Activated CD4-positive, alpha-beta T cell treated with anti-CD3 and anti-CD28 coated beads, Interleukin-2, amount 10 ng/mL, durations not matched to agents 24 days and 14 days (primary cell): ENCODE data around the gene LUM. TPM values are rescaled to one million over a fixed set of nuclear protein-coding genes. Genes with fewer than 3 reads are reported as not detected.
"Not testable (repeated sequence)": the region's sequence is repeated elsewhere in the genome, so short reads cannot be mapped to it uniquely, and the experiment has no call there.

Source experiments
- DNase-seq: peaks from one replicate; pipeline ENCODE4 v3.0.0; 2022
- H3K27ac Mint-ChIP-seq: one replicate; pipeline ENCODE4 v1.8.0; 2022; ENCODE audit warnings: mild to moderate bottlenecking, mixed read lengths
- H3K27me3 Mint-ChIP-seq: one replicate; pipeline ENCODE4 v1.8.0; 2022; ENCODE audit warnings: mixed read lengths
- H3K36me3 Mint-ChIP-seq: one replicate; pipeline ENCODE4 v1.8.0; 2022; ENCODE audit warnings: low read depth, mild to moderate bottlenecking, mixed read lengths
- H3K4me1 Mint-ChIP-seq: one replicate; pipeline ENCODE4 v1.8.0; 2021; ENCODE audit warnings: mixed read lengths
- H3K4me3 Mint-ChIP-seq: one replicate; pipeline ENCODE4 v1.8.0; 2022; ENCODE audit warnings: mild to moderate bottlenecking, moderate library complexity, mixed read lengths
- H3K9me3 Mint-ChIP-seq: one replicate; pipeline ENCODE4 v1.8.0; 2021; ENCODE audit warnings: mixed read lengths
- intact Hi-C: fragments of 100-400 bp; cut with micrococcal nuclease; formaldehyde crosslinking; loops from one replicate; pipeline ENCODE4 v1.15.1; 2023
- total RNA-seq: library from RNA; stranded (reverse); gene quantifications from 2 replicates; pipeline ENCODE4 v1.2.3, GENCODE V29; 2022

LUM gene
- total RNA-seq, 1 donor from 2014 or later = not detected

- H3K27ac Mint-ChIP-seq = no peak overlapping the region
- no peak for DNase-seq
- no peaks in the 10 kb centered on the region for H3K36me3 Mint-ChIP-seq
- intact Hi-C loops = no loop called here
- H3K27me3 Mint-ChIP-seq = peaks cover 2% of the 10 kb centered on the region
- H3K9me3 Mint-ChIP-seq = no peaks in the 10 kb centered on the region
- H3K4me3 Mint-ChIP-seq = no peak overlapping the region
- no peaks in the 10 kb centered on the region for H3K4me1 Mint-ChIP-seq
These were observed 8.2 kb downstream of the LUM start for GRCh38 chr12:91103101-91103500.

- intact Hi-C loops = no loop called here
- Mint-ChIP-seq H3K27me3 (peaks cover 2% of the 10 kb centered on the region), H3K27ac (no peak overlapping the region), H3K9me3 (no peaks in the 10 kb centered on the region), H3K36me3 (no peaks in the 10 kb centered on the region), H3K4me1 (no peaks in the 10 kb centered on the region), H3K4me3 (no peak overlapping the region)
- DNase-seq = no peak
These were observed 10.4 kb downstream of the LUM start for GRCh38 chr12:91100906-91101305.

GRCh38 chr12:91099836-91100235 is 11.5 kb downstream of the LUM start:
- no peak overlapping the region for H3K4me3 Mint-ChIP-seq
- intact Hi-C loops = no loop called here

DNA sequence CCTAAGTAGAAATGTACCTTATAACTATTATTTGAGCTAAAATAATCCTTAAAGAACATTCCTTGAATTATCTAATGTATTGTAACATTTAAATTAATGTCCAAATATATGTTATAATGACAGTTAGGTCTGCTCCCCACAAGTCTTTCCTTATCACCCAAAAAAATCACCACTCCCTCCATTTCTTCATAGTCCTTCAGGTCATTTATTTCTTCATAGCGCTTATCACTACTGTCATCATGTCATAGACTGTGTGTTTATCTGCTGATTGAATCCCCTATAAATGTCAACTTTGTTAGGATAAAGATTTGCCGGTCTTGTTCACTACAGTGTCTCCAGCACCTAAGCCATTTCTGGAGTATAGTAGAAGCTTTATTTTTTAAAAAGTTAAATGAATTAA is 12.0 kb downstream of the LUM start:
- no peak overlapping the region for H3K27ac Mint-ChIP-seq
- no peaks in the 10 kb centered on the region for H3K9me3 Mint-ChIP-seq
- H3K4me1 Mint-ChIP-seq = no peaks in the 10 kb centered on the region

More at GRCh38 chr12:91099836-91100235, 11.5 kb downstream of the LUM start:
- H3K36me3 Mint-ChIP-seq = no peaks in the 10 kb centered on the region
- H3K27ac Mint-ChIP-seq = no peak overlapping the region
- H3K4me1 Mint-ChIP-seq = no peaks in the 10 kb centered on the region
- DNase-seq = no peak
- H3K9me3 Mint-ChIP-seq = no peaks in the 10 kb centered on the region
- peaks cover 2% of the 10 kb centered on the region for H3K27me3 Mint-ChIP-seq

DNA sequence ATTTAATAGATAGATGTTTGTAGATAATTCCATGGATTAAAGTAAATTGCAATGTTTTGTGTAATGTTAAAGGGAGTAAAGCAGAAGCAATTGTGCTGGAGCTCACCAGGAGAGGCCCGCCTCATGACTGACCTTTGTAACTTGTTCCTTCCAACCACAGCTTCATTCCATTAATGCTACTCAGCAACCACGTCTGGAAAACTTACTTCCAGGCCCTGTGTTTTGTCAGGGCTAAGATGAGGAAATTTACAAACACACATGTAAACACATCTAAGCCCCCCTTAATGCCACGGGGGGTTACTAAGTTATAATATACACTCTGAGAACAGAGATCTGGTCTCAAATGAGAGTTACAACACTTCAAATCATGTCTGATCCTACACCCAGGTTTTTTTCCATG is 12.4 kb downstream of the LUM start:
- H3K4me3 Mint-ChIP-seq = no peak overlapping the region
- no peak overlapping the region for H3K27ac Mint-ChIP-seq
- H3K36me3 Mint-ChIP-seq = no peaks in the 10 kb centered on the region
- intact Hi-C loops = no loop called here
- DNase-seq = no peak
- no peaks in the 10 kb centered on the region for H3K4me1 Mint-ChIP-seq
- H3K9me3 Mint-ChIP-seq = no peaks in the 10 kb centered on the region
- H3K27me3 Mint-ChIP-seq = peaks cover 2% of the 10 kb centered on the region

More for the DNA sequence above, 12.0 kb downstream of the LUM start:
- Mint-ChIP-seq H3K4me3 (no peak overlapping the region), H3K36me3 (no peaks in the 10 kb centered on the region), H3K27me3 (peaks cover 2% of the 10 kb centered on the region)
- intact Hi-C loops = no loop called here
- DNase-seq = no peak

DNA sequence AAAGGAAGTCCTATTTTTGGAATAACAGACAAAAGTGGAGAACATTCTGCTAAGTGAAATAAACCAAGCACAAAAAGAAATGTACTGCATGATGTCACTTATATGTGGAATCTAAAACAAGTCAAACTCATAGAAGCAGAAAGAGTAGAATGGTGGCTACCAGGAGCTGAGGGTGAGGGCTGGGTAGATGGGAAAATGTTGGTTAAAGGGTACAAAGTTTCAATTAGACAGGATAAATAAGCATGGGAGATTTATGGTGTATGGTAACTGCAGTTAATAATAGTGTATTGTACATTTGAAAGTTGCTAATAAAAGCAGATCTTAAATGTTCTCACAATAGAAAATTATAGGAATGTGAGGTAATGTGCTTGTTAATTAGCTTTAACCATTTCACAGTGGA is 12.8 kb downstream of the LUM start:
- intact Hi-C loops = no loop called here
- Mint-ChIP-seq H3K9me3 (no peaks in the 10 kb centered on the region), H3K36me3 (no peaks in the 10 kb centered on the region), H3K4me1 (no peaks in the 10 kb centered on the region), H3K4me3 (no peak overlapping the region), H3K27ac (no peak overlapping the region), H3K27me3 (peaks cover 2% of the 10 kb centered on the region)
- no peak for DNase-seq

GRCh38 chr12:91094957-91095356 is 16.3 kb downstream of the LUM start:
- intact Hi-C loops = no loop called here
- DNase-seq = no peak
- Mint-ChIP-seq H3K4me1 (no peaks in the 10 kb centered on the region), H3K36me3 (no peaks in the 10 kb centered on the region), H3K27me3 (peaks cover 2% of the 10 kb centered on the region), H3K27ac (no peak overlapping the region), H3K9me3 (peaks cover 9% of the 10 kb centered on the region), H3K4me3 (no peak overlapping the region)

DNA sequence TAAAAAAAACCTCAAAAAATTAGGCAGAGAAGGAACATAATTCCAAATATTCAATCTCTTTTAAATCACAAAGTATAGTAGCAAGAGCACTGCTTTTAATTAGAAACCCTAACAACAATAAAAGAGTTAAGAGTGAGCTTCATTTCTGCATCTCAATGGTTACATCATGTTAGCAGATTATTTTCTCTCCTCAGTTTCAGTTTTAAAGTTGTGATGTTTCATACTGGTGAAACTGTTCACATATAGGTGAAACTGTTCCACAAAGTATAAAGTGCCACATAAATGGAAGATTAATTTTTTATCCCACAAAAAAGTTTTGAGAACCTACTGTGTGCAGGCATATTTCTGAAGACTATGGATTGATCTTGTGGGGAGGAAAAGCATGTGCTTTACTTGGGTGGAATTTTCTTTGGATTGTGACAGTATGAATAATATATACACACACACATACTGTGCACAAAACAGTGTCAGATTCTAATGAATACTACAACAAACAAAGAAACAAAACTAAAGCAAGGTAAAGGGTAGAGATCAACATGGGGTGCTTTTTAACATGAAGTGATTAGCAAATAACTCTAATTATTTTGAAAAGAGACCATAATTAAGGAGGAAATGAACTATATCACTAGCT is 17.1 kb downstream of the LUM start:
- Mint-ChIP-seq H3K27me3 (peaks cover 2% of the 10 kb centered on the region), H3K27ac (no peak overlapping the region), H3K4me3 (no peak overlapping the region), H3K36me3 (no peaks in the 10 kb centered on the region), H3K4me1 (no peaks in the 10 kb centered on the region), H3K9me3 (peaks cover 11% of the 10 kb centered on the region)
- intact Hi-C loops = no loop called here
- no peak for DNase-seq

DNA sequence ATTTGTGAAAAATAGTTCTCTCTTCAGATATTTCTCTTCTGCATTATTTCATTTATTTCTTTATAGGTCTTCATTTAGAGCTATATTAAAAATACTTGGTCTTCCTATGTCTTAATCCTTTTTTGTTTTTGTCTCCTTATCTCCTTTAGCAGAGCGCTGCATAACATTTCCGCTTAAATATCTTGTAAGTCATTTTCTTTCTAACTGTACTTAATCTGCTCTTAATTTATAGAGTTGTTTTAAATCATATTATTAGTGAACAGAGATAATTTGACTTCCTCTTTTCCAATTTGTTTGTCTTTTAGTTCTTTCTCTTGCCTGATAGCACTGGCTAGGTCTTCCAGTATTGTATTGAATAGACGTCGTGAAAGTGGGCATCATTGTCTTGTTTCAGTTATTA is 18.0 kb downstream of the LUM start:
- intact Hi-C loops = no loop called here
- DNase-seq = no peak
- Mint-ChIP-seq H3K27me3 (peaks cover under 1% of the 10 kb centered on the region), H3K9me3 (peaks cover 11% of the 10 kb centered on the region), H3K4me3 (no peak overlapping the region), H3K4me1 (no peaks in the 10 kb centered on the region), H3K36me3 (no peaks in the 10 kb centered on the region), H3K27ac (no peak overlapping the region)

DNA sequence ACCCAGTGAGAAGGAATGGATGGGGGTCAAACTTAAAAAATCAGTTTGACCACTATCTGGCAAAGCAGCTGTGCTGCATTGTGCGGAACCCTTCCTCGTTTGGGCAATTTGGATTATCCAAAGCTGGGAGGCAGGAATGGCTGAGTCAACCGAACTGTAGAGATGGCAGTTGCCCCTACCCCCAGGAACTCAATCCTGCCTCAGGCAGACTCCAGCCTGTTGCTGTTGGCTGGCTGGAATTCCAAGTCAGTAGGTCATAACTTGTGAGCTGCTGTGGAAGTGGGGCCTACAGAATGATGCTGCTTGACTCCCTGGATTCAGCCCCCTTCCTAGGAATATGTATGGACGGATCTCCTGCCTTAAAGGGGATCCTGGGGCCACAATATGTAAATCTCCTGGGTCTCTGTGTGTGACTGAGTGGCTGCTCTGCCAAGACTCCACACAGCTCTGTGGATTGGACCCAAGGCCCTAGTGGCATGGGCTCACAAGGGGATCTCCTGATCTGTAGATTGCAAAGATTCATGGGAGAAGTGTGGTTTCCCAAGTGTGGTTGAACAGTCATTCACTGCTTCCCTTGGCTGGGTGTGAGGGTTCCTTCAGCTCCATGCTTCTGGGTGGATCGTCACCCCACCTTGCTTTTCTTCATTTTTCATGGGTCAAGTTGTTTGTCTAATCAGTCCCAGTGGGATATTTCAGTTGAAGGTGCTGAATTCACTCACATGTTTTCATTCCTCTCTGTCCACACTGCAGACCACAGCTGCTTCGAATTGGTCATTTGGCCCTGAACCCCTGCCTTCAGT is 19.2 kb downstream of the LUM start:
- H3K27ac Mint-ChIP-seq = no peak overlapping the region
- no peaks in the 10 kb centered on the region for H3K36me3 Mint-ChIP-seq
- H3K4me1 Mint-ChIP-seq = no peaks in the 10 kb centered on the region
- DNase-seq = no peak
- peaks cover 15% of the 10 kb centered on the region for H3K9me3 Mint-ChIP-seq
- H3K27me3 Mint-ChIP-seq = no peaks in the 10 kb centered on the region
- intact Hi-C loops = no loop called here
- no peak overlapping the region for H3K4me3 Mint-ChIP-seq

GRCh38 chr12:91089953-91090352 is 21.3 kb downstream of the LUM start:
- DNase-seq, H3K4me1 Mint-ChIP-seq, H3K4me3 Mint-ChIP-seq, intact Hi-C loops, H3K36me3 Mint-ChIP-seq, H3K27me3 Mint-ChIP-seq, H3K27ac Mint-ChIP-seq: not testable (repeated sequence)
- H3K9me3 Mint-ChIP-seq = peaks cover 15% of the 10 kb centered on the region

- no peak overlapping the region for H3K4me3 Mint-ChIP-seq
- H3K27ac Mint-ChIP-seq = no peak overlapping the region
- intact Hi-C loops = no loop called here
- DNase-seq = no peak
- H3K27me3 Mint-ChIP-seq = no peaks in the 10 kb centered on the region
- no peaks in the 10 kb centered on the region for H3K36me3 Mint-ChIP-seq
- no peaks in the 10 kb centered on the region for H3K4me1 Mint-ChIP-seq
- H3K9me3 Mint-ChIP-seq = no peaks in the 10 kb centered on the region
These were observed 31.3 kb downstream of the LUM start for GRCh38 chr12:91080041-91080440.

- intact Hi-C loops = no loop called here
- no peak for DNase-seq
- no peaks in the 10 kb centered on the region for H3K27me3 Mint-ChIP-seq
- no peak overlapping the region for H3K27ac Mint-ChIP-seq
- no peaks in the 10 kb centered on the region for H3K36me3 Mint-ChIP-seq
- H3K9me3 Mint-ChIP-seq = no peaks in the 10 kb centered on the region
- no peak overlapping the region for H3K4me3 Mint-ChIP-seq
- no peaks in the 10 kb centered on the region for H3K4me1 Mint-ChIP-seq
These were observed 32.8 kb downstream of the LUM start for GRCh38 chr12:91078501-91078900.

DNA sequence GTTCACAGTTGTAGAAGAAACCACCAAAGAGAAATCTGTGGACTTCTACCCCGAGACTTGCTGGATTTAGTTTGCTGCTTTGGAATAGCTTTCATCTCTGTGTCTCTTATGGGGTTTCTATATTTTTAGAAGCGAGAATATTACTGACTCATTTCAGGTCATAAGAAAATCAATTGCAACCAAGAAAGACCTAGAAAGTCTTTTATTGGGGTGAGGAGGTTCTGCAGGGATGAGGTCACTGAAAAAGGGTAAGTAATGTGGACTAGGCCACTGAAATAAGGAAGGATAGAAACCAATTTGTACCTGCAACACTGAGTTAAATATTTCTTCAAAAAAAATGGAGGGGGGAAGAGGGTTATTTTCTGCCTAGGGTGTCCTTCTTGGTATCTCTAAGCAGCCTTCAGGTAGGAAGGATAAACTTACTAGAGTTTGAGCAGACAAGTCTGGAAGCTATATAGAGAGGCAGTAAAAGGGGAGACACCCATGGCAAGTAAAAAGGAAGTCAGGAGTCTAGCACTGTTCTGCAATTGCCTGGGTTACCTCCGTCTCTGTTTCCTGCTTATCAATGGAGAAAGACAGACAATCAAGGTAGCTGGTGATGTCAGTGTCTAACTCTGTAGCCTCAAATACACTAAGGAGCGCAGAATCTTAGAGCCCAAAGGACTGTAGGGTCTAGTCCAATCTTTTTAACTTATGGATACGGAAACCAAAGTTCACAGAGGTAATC is 33.9 kb downstream of the LUM start:
- intact Hi-C loops = no loop called here
- Mint-ChIP-seq H3K36me3 (no peaks in the 10 kb centered on the region), H3K4me1 (no peaks in the 10 kb centered on the region), H3K9me3 (no peaks in the 10 kb centered on the region), H3K27me3 (no peaks in the 10 kb centered on the region), H3K4me3 (no peak overlapping the region), H3K27ac (no peak overlapping the region)
- DNase-seq = no peak
